SK-N-MC (cell line): ENCODE measurements around the gene PITPNC1.

Experiments used
- EZH2 ChIP-seq: fragments of 200-600 bp; sonication (generic); IDR thresholded peaks from one replicate; pipeline ENCODE4 v1.6.1; 2017; ENCODE audit warnings: antibody characterized with exemption
- FOXP2 ChIP-seq: optimal IDR thresholded peaks from 2 replicates; pipeline ENCODE3; 2011; ENCODE audit warnings: mild to moderate bottlenecking, moderate library complexity; ENCODE audit not compliant: insufficient read depth; ENCODE audit errors: extremely low read length, control extremely low read depth
- POLR2AphosphoS5 ChIP-seq: IDR thresholded peaks from 2 replicates; pipeline ENCODE4 v1.6.1; 2012; ENCODE audit warnings: mild to moderate bottlenecking, low read depth, low read length, borderline replicate concordance

- no peak for TF ChIP-seq EZH2
- no peak for TF ChIP-seq POLR2AphosphoS5
- no peak for TF ChIP-seq FOXP2
Measured at GRCh38 chr17:67443931-67444595, 67.0 kb downstream of the PITPNC1 start.
